K562 (cell line): ENCODE measurements around the gene FADS6. TPM values are rescaled to one million over a fixed set of nuclear protein-coding genes. Genes with fewer than 3 reads are reported as not detected.
A peak's percentile ranks its signal among the peaks of the same experiment; 100 is the strongest.

ENCODE experiments used
- ARID1B ChIP-seq: fragments of 450-650 bp; IDR thresholded peaks from 2 replicates; pipeline ENCODE4 v1.6.1; 2016; ENCODE audit warnings: antibody characterized with exemption, mild to moderate bottlenecking, inconsistent platforms
- C11orf30 ChIP-seq: fragments of 450-650 bp; IDR thresholded peaks from 2 replicates; pipeline ENCODE4 v1.6.1; 2016; ENCODE audit warnings: low read depth, mild to moderate bottlenecking
- CXXC5 ChIP-seq: fragments of 250-450 bp; sonication (Bioruptor Pico); IDR thresholded peaks from 2 replicates; pipeline ENCODE4 v1.8.0; 2022; ENCODE audit warnings: inconsistent platforms, mild to moderate bottlenecking, moderate library complexity
- DACH1 ChIP-seq: fragments of 450-650 bp; IDR thresholded peaks from 2 replicates; pipeline ENCODE4 v1.6.1; 2018; ENCODE audit not compliant: partially characterized antibody
- ELF2 ChIP-seq: fragments of 250-450 bp; sonication (Bioruptor Pico); IDR thresholded peaks from 2 replicates; pipeline ENCODE4 v1.5.0; 2021; ENCODE audit warnings: mild to moderate bottlenecking
- HOXB6 ChIP-seq: fragments of 250-450 bp; sonication (Bioruptor Pico); IDR thresholded peaks from 2 replicates; pipeline ENCODE4 v1.5.1; 2022; ENCODE audit warnings: mild to moderate bottlenecking, borderline replicate concordance
- MCM5 ChIP-seq: fragments of 450-650 bp; IDR thresholded peaks from 2 replicates; pipeline ENCODE4 v1.6.1; 2016; ENCODE audit warnings: low read depth
- RAD51 ChIP-seq: fragments of 450-650 bp; IDR thresholded peaks from 2 replicates; pipeline ENCODE4 v1.7.1; 2016; ENCODE audit warnings: low read depth, mild to moderate bottlenecking, borderline replicate concordance
- RBBP5 ChIP-seq: fragments of 200-600 bp; sonication (generic); IDR thresholded peaks from 2 replicates; pipeline ENCODE4 v1.6.1; 2012; ENCODE audit warnings: borderline replicate concordance, mild to moderate bottlenecking, low read length, control low read depth, inconsistent platforms; ENCODE audit not compliant: insufficient read depth, poor library complexity, severe bottlenecking
- RUNX1 ChIP-seq: sonication (generic); IDR thresholded peaks from 2 replicates; pipeline ENCODE4 v1.6.1; 2016; ENCODE audit warnings: antibody characterized with exemption, low read depth
- ZBED1 ChIP-seq: IDR thresholded peaks from 2 replicates; pipeline ENCODE4 v1.6.1; 2014
- ZNF143 ChIP-seq: sonication (generic); formaldehyde crosslinking; IDR thresholded peaks from 2 replicates; pipeline ENCODE4 v1.9.0; 2022; ENCODE audit warnings: mild to moderate bottlenecking, missing genetic modification reagents
- ZNF217 ChIP-seq: sonication (generic); formaldehyde crosslinking; IDR thresholded peaks from 2 replicates; pipeline ENCODE4 v1.8.0; 2022; ENCODE audit warnings: mild to moderate bottlenecking, missing genetic modification reagents
- ZNF41 ChIP-seq: fragments of 250-450 bp; sonication (Bioruptor Pico); conservative IDR thresholded peaks from 2 replicates; pipeline ENCODE4 v1.4.0; 2020; ENCODE audit warnings: mild to moderate bottlenecking
- polyA plus RNA-seq, 8 experiments: library from polyadenylated mRNA; depleted of rRNA in 4 of 8; stranded (reverse) in 5 of 8; unstranded in 3 of 8; fragments of >200 nt; fragmentation: Nextera tagmentation in 2 of 8; fragmentation: Illumina TruSeq in 1 of 8; extraction: Ambion mirVana in 2 of 8; extraction: Trizol in 1 of 8; gene quantifications; 2 replicates each; pipeline versions ENCODE4 v1.2.1 to v1.2.3, GENCODE V29; 2011 to 2014; ENCODE audit warnings: inconsistent platforms in 1 of 8, missing spikeins in 1 of 8
- total RNA-seq, 7 experiments: library from RNA; depleted of rRNA in 6 of 7; stranded (reverse); fragments of >200 nt in 6 of 7; fragmentation: Illumina TruSeq in 2 of 7; extraction: Trizol in 2 of 7; gene quantifications; 2 replicates each; pipeline versions ENCODE4 v1.2.1 to v1.2.3, GENCODE V29; 2011 to 2021; ENCODE audit warnings: low replicate concordance in 1 of 7
- TF ChIP-seq, protein P1 (sequence below): fragments of 250-450 bp; sonication (Bioruptor Pico); IDR thresholded peaks from 2 replicates; pipeline ENCODE4 v1.4.0; 2020
- TF ChIP-seq, protein P2 (sequence below): sonication (generic); formaldehyde crosslinking; IDR thresholded peaks from 2 replicates; pipeline ENCODE4 v1.8.1; 2023; ENCODE audit warnings: mild to moderate bottlenecking, missing genetic modification reagents
- TF ChIP-seq, protein P3 (sequence below): fragments of 450-650 bp; formaldehyde crosslinking; IDR thresholded peaks from 2 replicates; pipeline ENCODE4 v1.4.0; 2020; ENCODE audit warnings: mild to moderate bottlenecking, moderate library complexity
- TF ChIP-seq, protein P4 (sequence below): fragments of 250-450 bp; sonication (Bioruptor Pico); IDR thresholded peaks from 2 replicates; pipeline ENCODE4 v1.8.0; 2021; ENCODE audit warnings: mild to moderate bottlenecking, moderate library complexity

FADS6 gene
- total and polyA plus RNA-seq, 9 of the 15 experiments (the other 6 are each of a cell fraction or from before 2014, with no cell fraction given) = 0.18 to 0.22 TPM; not detected in 7

DNA sequence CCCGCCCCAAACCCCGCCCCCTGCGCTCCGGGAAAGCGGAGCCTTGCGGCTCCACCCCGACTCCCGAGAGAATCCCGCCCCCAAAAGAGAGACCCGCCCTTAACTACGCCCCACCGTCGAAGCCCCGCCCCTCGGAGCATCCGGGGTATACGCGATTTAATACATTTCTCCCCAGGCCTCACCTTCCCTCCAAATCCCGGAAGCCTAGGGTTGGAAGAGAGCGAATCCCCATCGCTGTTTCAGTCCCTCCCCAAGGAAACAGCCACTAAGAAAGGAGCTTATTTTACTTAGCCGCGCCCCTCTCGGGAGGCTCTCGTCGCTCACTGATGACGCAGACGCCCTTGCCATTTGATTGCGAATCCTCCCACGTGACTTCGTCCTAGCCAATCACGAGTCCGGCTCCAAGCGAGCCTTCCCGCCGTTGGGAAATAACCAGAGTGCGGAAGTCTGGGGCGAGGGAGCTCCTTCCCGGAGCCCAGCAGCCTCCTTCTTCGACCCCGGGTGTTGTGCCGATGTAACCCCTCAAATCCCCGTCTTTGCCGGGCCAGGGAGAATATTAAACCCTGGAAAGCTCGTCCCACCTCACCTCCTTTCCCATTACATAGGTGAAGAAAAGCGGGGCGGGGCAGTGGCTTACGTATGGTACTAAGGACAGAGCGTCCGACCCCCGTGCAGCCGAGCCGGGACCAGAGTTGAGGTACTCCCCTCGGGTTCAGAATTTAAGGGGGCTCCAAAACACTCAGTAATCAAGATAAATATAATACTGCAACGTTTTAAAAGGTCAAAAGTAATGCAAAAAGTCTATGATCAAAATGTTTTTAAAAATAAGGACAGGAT is 20.2 kb downstream of the FADS6 start (continued):
- TF ChIP-seq, protein P1, sequence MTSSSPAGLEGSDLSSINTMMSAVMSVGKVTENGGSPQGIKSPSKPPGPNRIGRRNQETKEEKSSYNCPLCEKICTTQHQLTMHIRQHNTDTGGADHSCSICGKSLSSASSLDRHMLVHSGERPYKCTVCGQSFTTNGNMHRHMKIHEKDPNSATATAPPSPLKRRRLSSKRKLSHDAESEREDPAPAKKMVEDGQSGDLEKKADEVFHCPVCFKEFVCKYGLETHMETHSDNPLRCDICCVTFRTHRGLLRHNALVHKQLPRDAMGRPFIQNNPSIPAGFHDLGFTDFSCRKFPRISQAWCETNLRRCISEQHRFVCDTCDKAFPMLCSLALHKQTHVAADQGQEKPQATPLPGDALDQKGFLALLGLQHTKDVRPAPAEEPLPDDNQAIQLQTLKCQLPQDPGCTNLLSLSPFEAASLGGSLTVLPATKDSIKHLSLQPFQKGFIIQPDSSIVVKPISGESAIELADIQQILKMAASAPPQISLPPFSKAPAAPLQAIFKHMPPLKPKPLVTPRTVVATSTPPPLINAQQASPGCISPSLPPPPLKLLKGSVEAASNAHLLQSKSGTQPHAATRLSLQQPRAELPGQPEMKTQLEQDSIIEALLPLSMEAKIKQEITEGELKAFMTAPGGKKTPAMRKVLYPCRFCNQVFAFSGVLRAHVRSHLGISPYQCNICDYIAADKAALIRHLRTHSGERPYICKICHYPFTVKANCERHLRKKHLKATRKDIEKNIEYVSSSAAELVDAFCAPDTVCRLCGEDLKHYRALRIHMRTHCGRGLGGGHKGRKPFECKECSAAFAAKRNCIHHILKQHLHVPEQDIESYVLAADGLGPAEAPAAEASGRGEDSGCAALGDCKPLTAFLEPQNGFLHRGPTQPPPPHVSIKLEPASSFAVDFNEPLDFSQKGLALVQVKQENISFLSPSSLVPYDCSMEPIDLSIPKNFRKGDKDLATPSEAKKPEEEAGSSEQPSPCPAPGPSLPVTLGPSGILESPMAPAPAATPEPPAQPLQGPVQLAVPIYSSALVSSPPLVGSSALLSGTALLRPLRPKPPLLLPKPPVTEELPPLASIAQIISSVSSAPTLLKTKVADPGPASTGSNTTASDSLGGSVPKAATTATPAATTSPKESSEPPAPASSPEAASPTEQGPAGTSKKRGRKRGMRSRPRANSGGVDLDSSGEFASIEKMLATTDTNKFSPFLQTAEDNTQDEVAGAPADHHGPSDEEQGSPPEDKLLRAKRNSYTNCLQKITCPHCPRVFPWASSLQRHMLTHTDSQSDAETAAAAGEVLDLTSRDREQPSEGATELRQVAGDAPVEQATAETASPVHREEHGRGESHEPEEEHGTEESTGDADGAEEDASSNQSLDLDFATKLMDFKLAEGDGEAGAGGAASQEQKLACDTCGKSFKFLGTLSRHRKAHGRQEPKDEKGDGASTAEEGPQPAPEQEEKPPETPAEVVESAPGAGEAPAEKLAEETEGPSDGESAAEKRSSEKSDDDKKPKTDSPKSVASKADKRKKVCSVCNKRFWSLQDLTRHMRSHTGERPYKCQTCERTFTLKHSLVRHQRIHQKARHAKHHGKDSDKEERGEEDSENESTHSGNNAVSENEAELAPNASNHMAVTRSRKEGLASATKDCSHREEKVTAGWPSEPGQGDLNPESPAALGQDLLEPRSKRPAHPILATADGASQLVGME (CRISPR knock-in tag) = 0 out of 2 replicates have a peak, but pooled peaks have one; percentile 24
- TF ChIP-seq RAD51 = peak; percentile 98
- 0 out of 2 replicates have a peak, but pooled peaks have one; percentile 17 for TF ChIP-seq ZBED1
- TF ChIP-seq ELF2 (CRISPR knock-in tag) = peak; percentile 96
- no peak for TF ChIP-seq RBBP5
- TF ChIP-seq C11orf30 = peak; percentile 92
- no peak for TF ChIP-seq RUNX1
- no peak for TF ChIP-seq DACH1
- TF ChIP-seq ZNF41 = no peak
- TF ChIP-seq HOXB6 (CRISPR knock-in tag) = 0 out of 2 replicates have a peak, but pooled peaks have one; percentile 42
- TF ChIP-seq ARID1B = 0 out of 2 replicates have a peak, but pooled peaks have one; percentile 10
- TF ChIP-seq CXXC5 (CRISPR knock-in tag) = peak; percentile 76
- TF ChIP-seq, protein P2, sequence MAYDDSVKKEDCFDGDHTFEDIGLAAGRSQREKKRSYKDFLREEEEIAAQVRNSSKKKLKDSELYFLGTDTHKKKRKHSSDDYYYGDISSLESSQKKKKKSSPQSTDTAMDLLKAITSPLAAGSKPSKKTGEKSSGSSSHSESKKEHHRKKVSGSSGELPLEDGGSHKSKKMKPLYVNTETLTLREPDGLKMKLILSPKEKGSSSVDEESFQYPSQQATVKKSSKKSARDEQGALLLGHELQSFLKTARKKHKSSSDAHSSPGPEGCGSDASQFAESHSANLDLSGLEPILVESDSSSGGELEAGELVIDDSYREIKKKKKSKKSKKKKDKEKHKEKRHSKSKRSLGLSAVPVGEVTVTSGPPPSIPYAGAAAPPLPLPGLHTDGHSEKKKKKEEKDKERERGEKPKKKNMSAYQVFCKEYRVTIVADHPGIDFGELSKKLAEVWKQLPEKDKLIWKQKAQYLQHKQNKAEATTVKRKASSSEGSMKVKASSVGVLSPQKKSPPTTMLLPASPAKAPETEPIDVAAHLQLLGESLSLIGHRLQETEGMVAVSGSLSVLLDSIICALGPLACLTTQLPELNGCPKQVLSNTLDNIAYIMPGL (CRISPR knock-in tag) = 0 out of 2 replicates have a peak, but pooled peaks have one; percentile 16
- no peak for TF ChIP-seq MCM5
- TF ChIP-seq, protein P3, sequence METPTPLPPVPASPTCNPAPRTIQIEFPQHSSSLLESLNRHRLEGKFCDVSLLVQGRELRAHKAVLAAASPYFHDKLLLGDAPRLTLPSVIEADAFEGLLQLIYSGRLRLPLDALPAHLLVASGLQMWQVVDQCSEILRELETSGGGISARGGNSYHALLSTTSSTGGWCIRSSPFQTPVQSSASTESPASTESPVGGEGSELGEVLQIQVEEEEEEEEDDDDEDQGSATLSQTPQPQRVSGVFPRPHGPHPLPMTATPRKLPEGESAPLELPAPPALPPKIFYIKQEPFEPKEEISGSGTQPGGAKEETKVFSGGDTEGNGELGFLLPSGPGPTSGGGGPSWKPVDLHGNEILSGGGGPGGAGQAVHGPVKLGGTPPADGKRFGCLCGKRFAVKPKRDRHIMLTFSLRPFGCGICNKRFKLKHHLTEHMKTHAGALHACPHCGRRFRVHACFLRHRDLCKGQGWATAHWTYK (CRISPR knock-in tag) = peak; percentile 81; the same call in 1 of the 2 replicates
- TF ChIP-seq ZNF217 (CRISPR knock-in tag) = no peak
- no peak for TF ChIP-seq ZNF143 (CRISPR knock-in tag)
- TF ChIP-seq, protein P4, sequence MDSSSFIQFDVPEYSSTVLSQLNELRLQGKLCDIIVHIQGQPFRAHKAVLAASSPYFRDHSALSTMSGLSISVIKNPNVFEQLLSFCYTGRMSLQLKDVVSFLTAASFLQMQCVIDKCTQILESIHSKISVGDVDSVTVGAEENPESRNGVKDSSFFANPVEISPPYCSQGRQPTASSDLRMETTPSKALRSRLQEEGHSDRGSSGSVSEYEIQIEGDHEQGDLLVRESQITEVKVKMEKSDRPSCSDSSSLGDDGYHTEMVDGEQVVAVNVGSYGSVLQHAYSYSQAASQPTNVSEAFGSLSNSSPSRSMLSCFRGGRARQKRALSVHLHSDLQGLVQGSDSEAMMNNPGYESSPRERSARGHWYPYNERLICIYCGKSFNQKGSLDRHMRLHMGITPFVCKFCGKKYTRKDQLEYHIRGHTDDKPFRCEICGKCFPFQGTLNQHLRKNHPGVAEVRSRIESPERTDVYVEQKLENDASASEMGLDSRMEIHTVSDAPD (CRISPR knock-in tag) = no peak
